BE2C (cell line): Measurements from ENCODE around the gene MYO10.

Source experiments
- DNase-seq: peaks from one replicate; pipeline ENCODE4 v3.0.0-alpha.2; 2020
- H3K27me3 ChIP-seq: fragments of 250-450 bp; sonication (Bioruptor Pico); 2 replicates; pipeline ENCODE4 v1.5.1; 2020; ENCODE audit warnings: mild to moderate bottlenecking
- H3K36me3 ChIP-seq: fragments of 250-450 bp; sonication (Bioruptor Pico); 2 replicates; pipeline ENCODE4 v1.5.1; 2020; ENCODE audit warnings: mild to moderate bottlenecking
- H3K4me1 ChIP-seq: fragments of 250-450 bp; sonication (Bioruptor Pico); 2 replicates; pipeline ENCODE4 v1.5.1; 2020
- H3K4me3 ChIP-seq: 2 replicates; pipeline ENCODE4 v1.5.1; 2011; ENCODE audit warnings: low read depth, low read length
- H3K9me3 ChIP-seq: fragments of 250-450 bp; sonication (Bioruptor Pico); 2 replicates; pipeline ENCODE4 v1.5.1; 2020
- CTCF ChIP-seq: IDR thresholded peaks from 2 replicates; pipeline ENCODE4 v1.5.1; 2012; ENCODE audit warnings: mild to moderate bottlenecking, low read depth, low read length

Gene MYO10

GRCh38 chr5:16794269-16794913 lies 141.7 kb downstream of the MYO10 start:
- H3K4me3 ChIP-seq: no peak overlapping the region
- no peaks in the 10 kb centered on the region for H3K4me1 ChIP-seq
- H3K27me3 ChIP-seq: no peaks in the 10 kb centered on the region
- H3K36me3 ChIP-seq: no peaks in the 10 kb centered on the region
- DNase-seq: no peak
- H3K9me3 ChIP-seq: no peaks in the 10 kb centered on the region
- no peak for TF ChIP-seq CTCF

- Histone ChIP-seq H3K27me3 (no peaks in the 10 kb centered on the region), H3K4me1 (no peaks in the 10 kb centered on the region), H3K4me3 (no peak overlapping the region), H3K36me3 (no peaks in the 10 kb centered on the region), H3K9me3 (no peaks in the 10 kb centered on the region)
- TF ChIP-seq CTCF: no peak
- no peak for DNase-seq
Observed at GRCh38 chr5:16792598-16793275, 143.4 kb downstream of the MYO10 start.

GRCh38 chr5:16791904-16792597 lies 144.0 kb downstream of the MYO10 start:
- DNase-seq: no peak
- no peaks in the 10 kb centered on the region for H3K9me3 ChIP-seq
- no peaks in the 10 kb centered on the region for H3K36me3 ChIP-seq
- no peak overlapping the region for H3K4me3 ChIP-seq
- no peaks in the 10 kb centered on the region for H3K4me1 ChIP-seq
- TF ChIP-seq CTCF: no peak
- no peaks in the 10 kb centered on the region for H3K27me3 ChIP-seq

- Histone ChIP-seq H3K27me3 (no peaks in the 10 kb centered on the region), H3K36me3 (no peaks in the 10 kb centered on the region), H3K4me1 (no peaks in the 10 kb centered on the region), H3K9me3 (no peaks in the 10 kb centered on the region), H3K4me3 (no peak overlapping the region)
- peak; percentile 73 for TF ChIP-seq CTCF
- peak; percentile 19 for DNase-seq
Observed at GRCh38 chr5:16791036-16791705, 144.9 kb downstream of the MYO10 start.

GRCh38 chr5:16788957-16789356 lies 147.1 kb downstream of the MYO10 start:
- no peak for DNase-seq
- TF ChIP-seq CTCF: no peak
- Histone ChIP-seq H3K4me1 (no peaks in the 10 kb centered on the region), H3K27me3 (no peaks in the 10 kb centered on the region), H3K4me3 (no peak overlapping the region), H3K36me3 (no peaks in the 10 kb centered on the region), H3K9me3 (no peaks in the 10 kb centered on the region)
